Measurements from ENCODE around the gene ATP6V0D1. TPM values are rescaled to one million over a fixed set of nuclear protein-coding genes. Genes with fewer than 3 reads are reported as not detected.
"Not testable (repeated sequence)": the region's sequence is repeated elsewhere in the genome, so short reads cannot be mapped to it uniquely, and the experiment has no call there.

The ATP6V0D1 gene
- total RNA-seq, 1 donor from 2014 or later = 73.5 TPM

DNA sequence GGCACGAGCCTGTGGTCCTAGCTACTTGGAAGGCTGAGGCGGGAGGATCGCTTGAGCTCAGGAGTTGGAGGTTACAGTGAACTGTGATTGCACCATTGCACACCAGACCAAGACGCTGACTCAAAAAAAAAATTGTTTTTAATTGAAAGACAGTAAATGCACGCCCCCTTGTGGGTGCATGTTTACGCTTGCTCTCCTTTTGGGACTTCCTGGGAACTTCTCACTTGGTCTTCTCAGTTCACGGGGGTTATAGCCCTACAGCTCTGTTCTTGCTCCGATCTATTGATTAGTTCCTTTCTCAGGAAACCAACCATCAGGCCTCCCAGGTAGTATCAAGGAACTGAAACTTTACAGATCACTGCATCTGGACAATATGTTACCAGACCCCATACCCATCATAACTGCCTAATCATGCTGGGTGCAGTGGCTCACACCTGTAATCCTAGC lies 33.4 kb upstream of the ATP6V0D1 start:
- H3K9me3 Mint-ChIP-seq = no peaks in the 10 kb centered on the region
- peak overlapping the region; percentile 61 for H3K27ac Mint-ChIP-seq
- no peak overlapping the region for H3K4me3 Mint-ChIP-seq
- peaks cover 5% of the 10 kb centered on the region for H3K4me1 Mint-ChIP-seq (ENCODE audit: unreplicated experiment)
- no peaks in the 10 kb centered on the region for H3K27me3 Mint-ChIP-seq
- no peak for DNase-seq (ENCODE audit: extremely low spot score, unreplicated experiment)
- no peaks in the 10 kb centered on the region for H3K36me3 Mint-ChIP-seq
- TF ChIP-seq, protein P1, sequence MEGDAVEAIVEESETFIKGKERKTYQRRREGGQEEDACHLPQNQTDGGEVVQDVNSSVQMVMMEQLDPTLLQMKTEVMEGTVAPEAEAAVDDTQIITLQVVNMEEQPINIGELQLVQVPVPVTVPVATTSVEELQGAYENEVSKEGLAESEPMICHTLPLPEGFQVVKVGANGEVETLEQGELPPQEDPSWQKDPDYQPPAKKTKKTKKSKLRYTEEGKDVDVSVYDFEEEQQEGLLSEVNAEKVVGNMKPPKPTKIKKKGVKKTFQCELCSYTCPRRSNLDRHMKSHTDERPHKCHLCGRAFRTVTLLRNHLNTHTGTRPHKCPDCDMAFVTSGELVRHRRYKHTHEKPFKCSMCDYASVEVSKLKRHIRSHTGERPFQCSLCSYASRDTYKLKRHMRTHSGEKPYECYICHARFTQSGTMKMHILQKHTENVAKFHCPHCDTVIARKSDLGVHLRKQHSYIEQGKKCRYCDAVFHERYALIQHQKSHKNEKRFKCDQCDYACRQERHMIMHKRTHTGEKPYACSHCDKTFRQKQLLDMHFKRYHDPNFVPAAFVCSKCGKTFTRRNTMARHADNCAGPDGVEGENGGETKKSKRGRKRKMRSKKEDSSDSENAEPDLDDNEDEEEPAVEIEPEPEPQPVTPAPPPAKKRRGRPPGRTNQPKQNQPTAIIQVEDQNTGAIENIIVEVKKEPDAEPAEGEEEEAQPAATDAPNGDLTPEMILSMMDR (conservative IDR thresholded peaks at IDR 0.05) = peak; percentile 80

DNA sequence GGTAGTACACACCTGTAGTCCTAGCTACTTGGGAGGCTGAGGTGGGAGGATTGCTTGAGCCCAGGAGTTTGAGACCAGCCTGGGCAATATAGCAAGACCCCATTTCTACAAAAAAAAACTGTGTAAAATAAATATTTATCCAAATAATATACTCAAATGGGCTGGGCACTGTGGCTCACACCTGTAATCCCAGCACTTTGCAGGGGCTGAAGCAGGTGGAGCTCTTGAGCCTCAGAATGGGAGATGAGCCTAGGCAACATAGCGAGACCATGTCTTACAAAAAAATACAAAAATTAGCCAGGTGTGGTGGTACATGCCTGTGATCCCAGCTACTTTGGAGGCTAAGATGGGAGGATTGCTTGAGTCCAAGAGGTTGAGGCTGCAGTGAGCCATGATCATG lies 32.9 kb upstream of the ATP6V0D1 start:
- not testable (repeated sequence) for H3K36me3 Mint-ChIP-seq; H3K27me3 Mint-ChIP-seq; H3K4me1 Mint-ChIP-seq (ENCODE audit: unreplicated experiment); H3K27ac Mint-ChIP-seq; H3K4me3 Mint-ChIP-seq; H3K9me3 Mint-ChIP-seq; DNase-seq (ENCODE audit: extremely low spot score, unreplicated experiment)

DNA sequence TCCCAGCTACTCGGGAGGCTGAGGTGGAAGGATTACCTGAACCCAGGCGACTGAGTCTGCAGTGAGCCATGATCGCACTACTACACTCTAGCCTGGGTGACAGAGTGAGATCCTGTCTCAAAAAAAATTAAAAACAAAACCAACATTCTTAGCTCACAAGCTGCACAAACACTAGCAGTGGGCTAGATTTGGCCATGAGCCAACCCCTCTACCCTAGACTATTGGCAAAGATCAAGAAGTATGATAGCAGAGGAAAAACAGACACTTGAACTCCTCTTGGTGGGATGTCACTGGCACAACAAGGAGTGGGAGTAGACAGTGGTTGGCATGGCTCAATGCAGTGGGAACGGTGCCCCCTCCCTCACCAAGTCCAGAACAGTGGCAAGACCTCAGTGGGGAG lies 28.1 kb upstream of the ATP6V0D1 start:
- Mint-ChIP-seq H3K27ac (no peak overlapping the region), H3K4me1 (ENCODE audit: unreplicated experiment) (no peaks in the 10 kb centered on the region), H3K27me3 (peaks cover 14% of the 10 kb centered on the region), H3K4me3 (no peak overlapping the region), H3K36me3 (peaks cover 3% of the 10 kb centered on the region), H3K9me3 (no peaks in the 10 kb centered on the region)
- no peak for DNase-seq (ENCODE audit: extremely low spot score, unreplicated experiment)
- TF ChIP-seq, protein P1 (conservative IDR thresholded peaks at IDR 0.05) = no peak

DNA sequence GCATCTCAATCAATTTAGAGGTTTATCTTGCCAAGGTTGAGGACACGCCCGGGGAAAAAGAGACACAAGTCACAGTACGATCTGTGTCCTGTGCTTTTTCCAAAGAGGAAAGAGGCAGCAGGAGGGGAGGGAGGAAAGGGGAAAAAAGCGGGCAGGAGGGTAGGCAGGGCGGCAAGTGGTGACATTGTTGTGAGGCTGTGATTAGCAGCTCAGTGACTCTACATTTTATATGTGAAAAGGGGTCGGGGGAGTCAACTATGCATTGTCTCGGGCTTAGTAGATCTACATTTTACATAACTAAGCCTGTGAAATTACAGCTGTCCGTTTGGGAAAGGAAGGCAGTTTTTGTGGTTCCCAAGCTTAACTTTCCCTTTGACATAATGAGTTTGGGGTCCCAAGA lies 25.5 kb upstream of the ATP6V0D1 start:
- Mint-ChIP-seq H3K27ac (no peak overlapping the region), H3K27me3 (peaks cover 14% of the 10 kb centered on the region), H3K4me1 (ENCODE audit: unreplicated experiment) (no peaks in the 10 kb centered on the region), H3K4me3 (no peak overlapping the region), H3K36me3 (peaks cover 3% of the 10 kb centered on the region), H3K9me3 (no peaks in the 10 kb centered on the region)
- TF ChIP-seq, protein P1 (conservative IDR thresholded peaks at IDR 0.05) = no peak
- no peak for DNase-seq (ENCODE audit: extremely low spot score, unreplicated experiment)

DNA sequence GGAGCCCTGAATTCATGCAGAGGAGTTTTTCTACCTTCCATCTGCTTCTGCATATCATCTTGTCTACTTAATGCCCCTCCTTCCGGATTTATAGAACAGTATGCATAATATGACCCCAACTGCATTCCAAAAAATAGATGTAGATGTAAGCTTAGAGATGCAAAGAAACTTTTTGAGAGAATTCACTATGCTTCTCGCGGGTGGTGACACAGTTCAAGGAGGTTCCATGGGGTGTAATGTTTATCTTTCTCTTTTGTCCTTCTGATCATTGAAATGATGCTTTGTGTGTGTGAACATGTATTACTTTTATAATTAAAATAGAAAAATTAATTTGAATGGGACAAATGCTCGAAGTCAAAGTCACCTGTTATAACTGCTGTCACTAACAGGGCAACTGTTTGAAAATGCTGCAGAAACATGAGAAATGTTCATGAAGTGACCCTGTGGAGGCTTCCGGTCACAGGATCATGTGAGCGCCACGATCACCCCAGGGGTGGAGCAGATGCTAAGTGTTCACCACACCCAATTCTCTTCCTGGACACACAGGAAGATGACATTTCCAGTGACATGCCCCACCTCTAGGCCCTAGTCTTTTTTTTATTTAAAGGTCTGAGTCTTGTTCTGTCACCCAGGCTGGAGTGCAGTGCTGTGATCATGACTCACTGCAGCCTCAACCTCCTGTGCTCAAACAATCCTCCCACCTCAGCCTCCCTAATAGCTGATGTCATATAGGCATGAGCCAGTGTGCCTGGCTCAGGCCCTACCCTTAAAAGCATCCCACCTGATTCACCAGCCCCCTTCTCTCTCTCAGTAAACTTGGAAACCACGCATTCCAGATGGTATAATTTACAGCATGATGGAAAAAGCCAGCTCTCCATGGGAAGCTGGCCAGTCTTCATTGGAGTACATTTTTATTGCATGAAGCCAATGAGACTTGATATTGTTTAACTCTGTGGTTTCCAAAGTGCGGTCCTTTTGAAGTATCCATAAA lies 23.4 kb upstream of the ATP6V0D1 start:
- no peak overlapping the region for H3K27ac Mint-ChIP-seq
- TF ChIP-seq, protein P1 (conservative IDR thresholded peaks at IDR 0.05) = no peak
- peaks cover 3% of the 10 kb centered on the region for H3K36me3 Mint-ChIP-seq
- no peak for DNase-seq (ENCODE audit: extremely low spot score, unreplicated experiment)
- no peaks in the 10 kb centered on the region for H3K4me1 Mint-ChIP-seq (ENCODE audit: unreplicated experiment)
- no peak overlapping the region for H3K4me3 Mint-ChIP-seq
- H3K9me3 Mint-ChIP-seq = no peaks in the 10 kb centered on the region
- peaks cover 14% of the 10 kb centered on the region for H3K27me3 Mint-ChIP-seq

DNA sequence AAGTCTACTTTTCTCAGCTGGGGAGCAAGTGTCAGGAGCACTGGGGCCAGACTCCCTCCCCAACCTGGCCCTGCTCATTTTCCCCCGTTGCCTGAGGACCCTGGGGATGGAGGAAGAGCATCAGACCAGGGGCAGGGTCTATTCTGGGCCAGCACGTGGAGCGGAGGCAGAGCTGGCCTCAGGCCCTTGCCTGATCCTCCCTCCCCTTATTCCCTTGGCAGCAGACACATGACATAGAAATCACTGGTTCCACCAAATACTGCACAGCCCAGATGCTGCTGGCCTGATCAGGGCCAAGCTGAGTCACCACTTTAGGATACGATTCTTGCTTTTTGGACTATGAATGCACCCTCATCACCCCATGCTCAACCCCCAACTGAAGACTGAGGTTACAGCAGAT lies 18.1 kb upstream of the ATP6V0D1 start:
- no peaks in the 10 kb centered on the region for H3K9me3 Mint-ChIP-seq
- H3K27me3 Mint-ChIP-seq = no peaks in the 10 kb centered on the region
- no peak for DNase-seq (ENCODE audit: extremely low spot score, unreplicated experiment)
- no peak overlapping the region for H3K4me3 Mint-ChIP-seq
- no peaks in the 10 kb centered on the region for H3K36me3 Mint-ChIP-seq
- TF ChIP-seq, protein P1 (conservative IDR thresholded peaks at IDR 0.05) = no peak
- H3K4me1 Mint-ChIP-seq (ENCODE audit: unreplicated experiment) = no peaks in the 10 kb centered on the region
- H3K27ac Mint-ChIP-seq = no peak overlapping the region

Measured in type B pancreatic cell (in vitro differentiated cells).